GM12878 (cell line): ENCODE results near the gene NUDT17. TPM values are rescaled to one million over a fixed set of nuclear protein-coding genes. Genes with fewer than 3 reads are reported as not detected.

Source experiments
- ATAC-seq: fragments of 200-7000 bp; cut with Tn5 transposase; 3 replicates; pipeline ENCODE4 v1.9.1; 2020; ENCODE audit warnings: mild to moderate bottlenecking, moderate library complexity
- BruUV-seq: library from RNA; stranded (reverse); fragments of 400-500 nt; replicated peaks from 2 replicates; lab custom pipeline; 2021; lab: Mats Ljungman, UMichigan
- CTCF ChIA-PET: fragments of 300-600 bp; sonication (Branson Sonifier 250); formaldehyde crosslinking; extraction: SDS; loops from one replicate; lab custom pipeline; 2021; ENCODE audit warnings: inconsistent platforms; lab: Yijun Ruan, JAX
- POLR2A ChIA-PET: fragments of 350-600 bp; formaldehyde crosslinking; extraction: SDS; loops from one replicate; lab custom pipeline; 2021; ENCODE audit warnings: inconsistent platforms; lab: Charles Lee
- RAD21 ChIA-PET: fragments of 300-600 bp; sonication (Branson Sonifier 250); formaldehyde crosslinking; loops from one replicate; lab custom pipeline; 2023; ENCODE audit warnings: antibody characterized with exemption; ENCODE audit not compliant: unreplicated experiment; lab: Charles Lee
- SMC1A ChIA-PET: fragments of 300-600 bp; sonication (Branson Sonifier 250); formaldehyde crosslinking; loops from one replicate; lab custom pipeline; 2023; ENCODE audit not compliant: unreplicated experiment, uncharacterized antibody; lab: Charles Lee
- DNase-seq: peaks from one replicate; pipeline ENCODE4 v3.0.0-alpha.2; 2011; ENCODE audit warnings: low read depth, low spot score
- FAIRE-seq: peaks from 3 replicates; lab custom pipeline; 2011; peaks lifted over from hg19 to GRCh38; lab: Jason Lieb, UNC
- H2AFZ ChIP-seq: 2 replicates; pipeline ENCODE4 v1.6.0; 2011; ENCODE audit warnings: low read depth, low read length, control low read depth; ENCODE audit not compliant: control insufficient read depth
- H3K27ac ChIP-seq: 2 replicates; pipeline ENCODE4 v1.5.1; 2011; ENCODE audit warnings: control low read depth; ENCODE audit not compliant: control insufficient read depth, insufficient read depth
- H3K27me3 ChIP-seq, 2 experiments: replicated peaks in 1 of 2; 2 replicates each; pipeline versions ENCODE4 v1.6.0 to v1.6.1; 2011; ENCODE audit warnings: low read length in 1 of 2; ENCODE audit not compliant: control insufficient read depth in 2 of 2, insufficient read depth in 2 of 2
- H3K36me3 ChIP-seq, 2 experiments: 2 replicates each; pipeline ENCODE4 v1.5.1; 2011; ENCODE audit warnings: low read length in 1 of 2; ENCODE audit not compliant: control insufficient read depth in 2 of 2, insufficient read depth in 2 of 2
- H3K4me1 ChIP-seq: 2 replicates; pipeline ENCODE4 v1.6.1; 2011; ENCODE audit warnings: mild to moderate bottlenecking, low read length, moderate library complexity, mixed read lengths; ENCODE audit not compliant: control insufficient read depth, insufficient read depth
- H3K4me2 ChIP-seq: 2 replicates; pipeline ENCODE4 v1.6.0; 2011; ENCODE audit warnings: control low read depth; ENCODE audit not compliant: control insufficient read depth, insufficient read depth
- H3K4me3 ChIP-seq: fragments of 200-600 bp; sonication (generic); 2 replicates; pipeline ENCODE4 v1.5.1; 2016
- H3K79me2 ChIP-seq: 2 replicates; pipeline ENCODE4 v1.6.0; 2011; ENCODE audit warnings: low read length; ENCODE audit not compliant: control insufficient read depth, insufficient read depth
- H3K9ac ChIP-seq: 2 replicates; pipeline ENCODE4 v1.8.0; 2011; ENCODE audit warnings: low read length, control low read depth, mixed read lengths; ENCODE audit not compliant: control insufficient read depth, insufficient read depth
- H3K9me3 ChIP-seq: replicated peaks from 3 replicates; pipeline ENCODE4 v1.5.1; 2011; ENCODE audit warnings: mild to moderate bottlenecking, low read length; ENCODE audit not compliant: control insufficient read depth, insufficient read depth
- H4K20me1 ChIP-seq: 2 replicates; pipeline ENCODE4 v1.6.0; 2011; ENCODE audit not compliant: control insufficient read depth, insufficient read depth
- BMI1 ChIP-seq: fragments of 450-650 bp; IDR thresholded peaks from 2 replicates; pipeline ENCODE4 v1.6.1; 2016; ENCODE audit warnings: mild to moderate bottlenecking, moderate library complexity, borderline replicate concordance
- FOS ChIP-seq: IDR thresholded peaks from 3 replicates; pipeline ENCODE4 v1.6.1; 2011; ENCODE audit warnings: borderline replicate concordance; ENCODE audit not compliant: insufficient read length; ENCODE audit errors: extremely low read depth
- MTA3 ChIP-seq: IDR thresholded peaks from 2 replicates; pipeline ENCODE4 v1.6.1; 2012; ENCODE audit warnings: low read length, inconsistent platforms, borderline replicate concordance
- MXI1 ChIP-seq: fragments of 150-350 bp; IDR thresholded peaks from 2 replicates; pipeline ENCODE4 v1.6.1; 2011; ENCODE audit warnings: low read depth, mild to moderate bottlenecking, inconsistent platforms, low read length, improper control_type of control experiment
- RFX5 ChIP-seq: IDR thresholded peaks from 2 replicates; pipeline ENCODE4 v1.6.1; 2011; ENCODE audit warnings: low read depth, low read length, improper control_type of control experiment
- SIN3A ChIP-seq: IDR thresholded peaks from 2 replicates; pipeline ENCODE4 v1.6.1; 2012; ENCODE audit warnings: low read depth, low read length, improper control_type of control experiment
- SUZ12 ChIP-seq: fragments of 200-600 bp; sonication (generic); IDR thresholded peaks from one replicate; pipeline ENCODE4 v1.6.1; 2018; ENCODE audit warnings: antibody characterized with exemption, mild to moderate bottlenecking; ENCODE audit not compliant: unreplicated experiment
- WGBS: methylation state at CpG from one replicate; pipeline ENCODE4 v1.1.6; 2016; ENCODE audit warnings: low lambda C conversion rate; ENCODE audit not compliant: insufficient replicate concordance, insufficient coverage; ENCODE audit errors: missing lambda C conversion rate; 5-methylcytosine and 5-hydroxymethylcytosine counted together
- in situ Hi-C: fragments of 300-500 bp; cut with MboI; formaldehyde crosslinking; loops from 9 replicates; pipeline ENCODE4 v1.14.3; 2018; ENCODE audit warnings: mixed read lengths
- intact Hi-C: fragments of 100-400 bp; cut with micrococcal nuclease; formaldehyde crosslinking; loops from one replicate; pipeline ENCODE4 v1.14.2; 2022; ENCODE audit not compliant: unreplicated experiment
- polyA plus RNA-seq, 11 experiments: library from polyadenylated mRNA; depleted of rRNA in 4 of 11; unstranded in 6 of 11; stranded (reverse) in 5 of 11; fragments of >200 nt; fragmentation: Nextera tagmentation in 4 of 11; fragmentation: Illumina TruSeq in 1 of 11; extraction: Ambion mirVana in 4 of 11; extraction: Trizol in 1 of 11; gene quantifications; 1 replicate in 1 of 11; 2 replicates in 10 of 11; pipeline versions ENCODE4 v1.2.1 to v1.2.3, GENCODE V29; 2011 to 2016; ENCODE audit warnings: inconsistent platforms in 2 of 11, missing spikeins in 2 of 11, low read depth in 1 of 11
- total RNA-seq, 4 experiments: library from RNA; depleted of rRNA in 3 of 4; stranded (reverse); fragments of >200 nt in 3 of 4; fragmentation: Illumina TruSeq in 1 of 4; extraction: Trizol in 1 of 4; gene quantifications; 2 replicates each; pipeline versions ENCODE4 v1.2.1 to v1.2.3, GENCODE V29; 2013 to 2021
- TF ChIP-seq, protein P1 (sequence below): fragments of 450-650 bp; IDR thresholded peaks from 2 replicates; pipeline ENCODE4 v1.6.1; 2016; ENCODE audit warnings: mild to moderate bottlenecking
- TF ChIP-seq, protein P2 (sequence below): IDR thresholded peaks from 2 replicates; pipeline ENCODE4 v1.6.1; 2012; ENCODE audit warnings: mild to moderate bottlenecking, low read depth, low read length
- TF ChIP-seq, protein P3 (sequence below): fragments of 450-650 bp; conservative IDR thresholded peaks from 2 replicates; pipeline ENCODE4 v1.6.1; 2017; ENCODE audit warnings: mild to moderate bottlenecking, moderate library complexity
- TF ChIP-seq, protein P4 (sequence below): IDR thresholded peaks from 2 replicates; pipeline ENCODE4 v1.6.1; 2012; ENCODE audit warnings: low read depth, low read length, improper control_type of control experiment
- TF ChIP-seq, protein P5 (sequence below): IDR thresholded peaks from 2 replicates; pipeline ENCODE4 v1.6.1; 2011; ENCODE audit warnings: low read depth, low read length, improper control_type of control experiment, borderline replicate concordance

Gene NUDT17
- total and polyA plus RNA-seq, 10 of the 15 experiments (the other 5 are each of a cell fraction or from before 2014, with no cell fraction given) = 1.2 to 4.7 (median 4.0) TPM

DNA sequence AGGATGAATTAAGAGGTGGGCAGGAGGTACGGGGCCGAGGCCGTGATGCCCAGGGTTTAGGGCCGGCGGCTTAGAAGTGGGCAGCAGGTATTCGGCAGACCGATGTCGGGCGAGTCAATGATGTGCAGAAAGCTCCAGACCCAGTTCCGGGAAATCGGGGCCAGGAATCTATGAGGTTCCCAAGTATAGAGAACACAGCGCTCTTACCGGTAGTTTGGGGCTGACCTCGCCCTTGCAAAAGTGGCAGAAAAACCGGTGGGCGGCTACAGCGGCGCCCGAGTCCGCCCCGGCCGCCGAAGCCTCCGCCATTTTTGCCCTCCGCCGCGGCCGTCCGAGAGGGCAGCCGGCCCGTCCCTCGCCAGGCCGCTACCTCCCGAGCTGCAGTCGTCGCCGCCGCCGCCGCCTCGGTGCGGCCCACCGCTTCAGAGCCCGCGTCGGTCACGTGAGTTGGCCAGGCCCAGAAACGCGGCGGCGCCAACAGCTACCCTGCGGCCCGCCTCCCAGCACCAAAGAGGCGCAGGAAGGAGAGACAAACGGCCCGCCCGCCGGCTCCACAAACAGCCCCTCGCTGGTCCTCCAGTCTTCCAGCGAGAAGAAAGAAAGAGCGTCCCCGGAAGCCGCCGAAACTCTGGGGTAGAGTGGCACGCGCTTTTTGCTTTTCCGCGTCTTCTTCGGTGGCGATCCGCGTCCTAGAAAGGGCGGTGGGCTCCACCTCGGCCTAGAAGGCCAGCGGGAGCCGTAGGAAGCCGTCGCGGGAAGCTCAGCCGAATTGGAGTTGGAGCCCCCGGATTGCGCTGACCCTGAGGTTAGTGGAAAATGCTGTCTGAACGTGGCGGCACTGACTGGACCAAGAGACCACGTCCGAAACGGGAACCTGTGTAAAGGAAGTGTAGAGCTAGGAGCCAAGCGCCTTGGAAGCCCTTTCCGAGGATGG, 21.6 kb upstream of the NUDT17 start, which contains the start of the genes POLR3C and RNF115:
Gene POLR3C (plus strand): TSS at position 636 of the 934 bp plus-strand sequence. CDS start 1,577 bp downstream, outside the sequence.
Gene RNF115 (minus strand): TSS at position 531 of the 934 bp plus-strand sequence. CDS start 222 bp downstream, at position 309.
- no peaks in the 10 kb centered on the region for H4K20me1 ChIP-seq
- H3K4me1 ChIP-seq = peaks cover 10% of the 10 kb centered on the region
- H3K27me3 ChIP-seq = no peaks in the 10 kb centered on the region
- ChIA-PET RAD21 (interaction anchor here (0.6 to 1.7 kb wide), 2 partner anchors 21 to 213 kb away, joined by 3 to 8 read pairs; partner anchors contain the start of gene NUDT17), CTCF (interaction anchor here (0.7 to 6.4 kb wide), 6 partner anchors 14 to 209 kb away, joined by 3 to 80 read pairs (median 4); partner anchors contain the start of genes NUDT17 and PIAS3), POLR2A (interaction anchor here (1.2 to 3.9 kb wide), 4 partner anchors 35 to 140 kb away, joined by 3 to 20 read pairs (median 4); partner anchors contain the start of genes ANKRD34A, PIAS3, POLR3GL and RBM8A), SMC1A (interaction anchor here (1.6 to 5.0 kb wide), 3 partner anchors 20 to 156 kb away, joined by 3 to 20 read pairs (median 13); partner anchors contain the start of genes NUDT17 and PIAS3)
- H3K9me3 ChIP-seq = no peaks in the 10 kb centered on the region; the same call in 2 of the 3 replicates
- peaks cover 35% of the 10 kb centered on the region for H3K79me2 ChIP-seq
- intact Hi-C loops = no loop called here
- H3K36me3 ChIP-seq = peaks cover 0 to 11% of the 10 kb centered on the region in 2 experiments; a peak in 3 of 4 replicates
- H3K9ac ChIP-seq = peak within 1 kb of the TSS; percentile 100
- peak within 1 kb of the TSS; percentile 67 for H3K4me3 ChIP-seq
- in situ Hi-C loops = no loop called here
- TSS peak; percentile 61 for BruUV-seq
- H3K4me2 ChIP-seq = peak within 1 kb of the TSS; percentile 58
- under 1% methylated on average over 88 of the region's 89 CpGs for WGBS
- ATAC-seq (peak; percentile 94), DNase-seq (peak; percentile 48), FAIRE-seq (no peak)
- peak within 1 kb of the TSS; percentile 98 for H2AFZ ChIP-seq
- peak within 1 kb of the TSS; percentile 95 for H3K27ac ChIP-seq
- TF ChIP-seq, protein P1, sequence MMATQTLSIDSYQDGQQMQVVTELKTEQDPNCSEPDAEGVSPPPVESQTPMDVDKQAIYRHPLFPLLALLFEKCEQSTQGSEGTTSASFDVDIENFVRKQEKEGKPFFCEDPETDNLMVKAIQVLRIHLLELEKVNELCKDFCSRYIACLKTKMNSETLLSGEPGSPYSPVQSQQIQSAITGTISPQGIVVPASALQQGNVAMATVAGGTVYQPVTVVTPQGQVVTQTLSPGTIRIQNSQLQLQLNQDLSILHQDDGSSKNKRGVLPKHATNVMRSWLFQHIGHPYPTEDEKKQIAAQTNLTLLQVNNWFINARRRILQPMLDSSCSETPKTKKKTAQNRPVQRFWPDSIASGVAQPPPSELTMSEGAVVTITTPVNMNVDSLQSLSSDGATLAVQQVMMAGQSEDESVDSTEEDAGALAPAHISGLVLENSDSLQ = peak; percentile 68
- TF ChIP-seq, protein P2, sequence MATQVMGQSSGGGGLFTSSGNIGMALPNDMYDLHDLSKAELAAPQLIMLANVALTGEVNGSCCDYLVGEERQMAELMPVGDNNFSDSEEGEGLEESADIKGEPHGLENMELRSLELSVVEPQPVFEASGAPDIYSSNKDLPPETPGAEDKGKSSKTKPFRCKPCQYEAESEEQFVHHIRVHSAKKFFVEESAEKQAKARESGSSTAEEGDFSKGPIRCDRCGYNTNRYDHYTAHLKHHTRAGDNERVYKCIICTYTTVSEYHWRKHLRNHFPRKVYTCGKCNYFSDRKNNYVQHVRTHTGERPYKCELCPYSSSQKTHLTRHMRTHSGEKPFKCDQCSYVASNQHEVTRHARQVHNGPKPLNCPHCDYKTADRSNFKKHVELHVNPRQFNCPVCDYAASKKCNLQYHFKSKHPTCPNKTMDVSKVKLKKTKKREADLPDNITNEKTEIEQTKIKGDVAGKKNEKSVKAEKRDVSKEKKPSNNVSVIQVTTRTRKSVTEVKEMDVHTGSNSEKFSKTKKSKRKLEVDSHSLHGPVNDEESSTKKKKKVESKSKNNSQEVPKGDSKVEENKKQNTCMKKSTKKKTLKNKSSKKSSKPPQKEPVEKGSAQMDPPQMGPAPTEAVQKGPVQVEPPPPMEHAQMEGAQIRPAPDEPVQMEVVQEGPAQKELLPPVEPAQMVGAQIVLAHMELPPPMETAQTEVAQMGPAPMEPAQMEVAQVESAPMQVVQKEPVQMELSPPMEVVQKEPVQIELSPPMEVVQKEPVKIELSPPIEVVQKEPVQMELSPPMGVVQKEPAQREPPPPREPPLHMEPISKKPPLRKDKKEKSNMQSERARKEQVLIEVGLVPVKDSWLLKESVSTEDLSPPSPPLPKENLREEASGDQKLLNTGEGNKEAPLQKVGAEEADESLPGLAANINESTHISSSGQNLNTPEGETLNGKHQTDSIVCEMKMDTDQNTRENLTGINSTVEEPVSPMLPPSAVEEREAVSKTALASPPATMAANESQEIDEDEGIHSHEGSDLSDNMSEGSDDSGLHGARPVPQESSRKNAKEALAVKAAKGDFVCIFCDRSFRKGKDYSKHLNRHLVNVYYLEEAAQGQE = no peak
- TF ChIP-seq, protein P3, sequence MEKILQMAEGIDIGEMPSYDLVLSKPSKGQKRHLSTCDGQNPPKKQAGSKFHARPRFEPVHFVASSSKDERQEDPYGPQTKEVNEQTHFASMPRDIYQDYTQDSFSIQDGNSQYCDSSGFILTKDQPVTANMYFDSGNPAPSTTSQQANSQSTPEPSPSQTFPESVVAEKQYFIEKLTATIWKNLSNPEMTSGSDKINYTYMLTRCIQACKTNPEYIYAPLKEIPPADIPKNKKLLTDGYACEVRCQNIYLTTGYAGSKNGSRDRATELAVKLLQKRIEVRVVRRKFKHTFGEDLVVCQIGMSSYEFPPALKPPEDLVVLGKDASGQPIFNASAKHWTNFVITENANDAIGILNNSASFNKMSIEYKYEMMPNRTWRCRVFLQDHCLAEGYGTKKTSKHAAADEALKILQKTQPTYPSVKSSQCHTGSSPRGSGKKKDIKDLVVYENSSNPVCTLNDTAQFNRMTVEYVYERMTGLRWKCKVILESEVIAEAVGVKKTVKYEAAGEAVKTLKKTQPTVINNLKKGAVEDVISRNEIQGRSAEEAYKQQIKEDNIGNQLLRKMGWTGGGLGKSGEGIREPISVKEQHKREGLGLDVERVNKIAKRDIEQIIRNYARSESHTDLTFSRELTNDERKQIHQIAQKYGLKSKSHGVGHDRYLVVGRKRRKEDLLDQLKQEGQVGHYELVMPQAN = peak; percentile 80
- TF ChIP-seq, protein P4, sequence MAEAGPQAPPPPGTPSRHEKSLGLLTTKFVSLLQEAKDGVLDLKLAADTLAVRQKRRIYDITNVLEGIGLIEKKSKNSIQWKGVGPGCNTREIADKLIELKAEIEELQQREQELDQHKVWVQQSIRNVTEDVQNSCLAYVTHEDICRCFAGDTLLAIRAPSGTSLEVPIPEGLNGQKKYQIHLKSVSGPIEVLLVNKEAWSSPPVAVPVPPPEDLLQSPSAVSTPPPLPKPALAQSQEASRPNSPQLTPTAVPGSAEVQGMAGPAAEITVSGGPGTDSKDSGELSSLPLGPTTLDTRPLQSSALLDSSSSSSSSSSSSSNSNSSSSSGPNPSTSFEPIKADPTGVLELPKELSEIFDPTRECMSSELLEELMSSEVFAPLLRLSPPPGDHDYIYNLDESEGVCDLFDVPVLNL = no peak
- TF ChIP-seq BMI1 (no peak), MXI1 (peak; percentile 96), MTA3 (no peak; the same call in 1 of the 2 replicates), SIN3A (peak; percentile 91), SUZ12 (no peak), FOS (no peak), RFX5 (no peak)
- TF ChIP-seq, protein P5, sequence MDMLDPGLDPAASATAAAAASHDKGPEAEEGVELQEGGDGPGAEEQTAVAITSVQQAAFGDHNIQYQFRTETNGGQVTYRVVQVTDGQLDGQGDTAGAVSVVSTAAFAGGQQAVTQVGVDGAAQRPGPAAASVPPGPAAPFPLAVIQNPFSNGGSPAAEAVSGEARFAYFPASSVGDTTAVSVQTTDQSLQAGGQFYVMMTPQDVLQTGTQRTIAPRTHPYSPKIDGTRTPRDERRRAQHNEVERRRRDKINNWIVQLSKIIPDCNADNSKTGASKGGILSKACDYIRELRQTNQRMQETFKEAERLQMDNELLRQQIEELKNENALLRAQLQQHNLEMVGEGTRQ = no peak; the same call in none of the 2 replicates
